PC-9 (cell line): ENCODE results near the gene AMOT. TPM values are rescaled to one million over a fixed set of nuclear protein-coding genes. Genes with fewer than 3 reads are reported as not detected.

Experiments used
- BruUV-seq: library from RNA; stranded (reverse); fragments of 400-500 nt; replicated peaks from 2 replicates; lab custom pipeline; 2021; lab: Mats Ljungman, UMichigan
- CTCF ChIA-PET: fragments of 300-600 bp; sonication (Branson Sonifier 250); formaldehyde crosslinking; loops from one replicate; lab custom pipeline; 2022; ENCODE audit warnings: antibody characterized with exemption; lab: Charles Lee
- POLR2A ChIA-PET: fragments of 300-600 bp; sonication (Branson Sonifier 250); formaldehyde crosslinking; loops from one replicate; lab custom pipeline; 2022; ENCODE audit warnings: antibody characterized with exemption; ENCODE audit not compliant: unreplicated experiment; lab: Charles Lee
- DNase-seq, 2 experiments: peaks; one replicate each; pipeline versions ENCODE4 v3.0.0 to v3.0.0-alpha.2; 2015 to 2022; ENCODE audit warnings: mixed read lengths in 1 of 2
- H2AFZ ChIP-seq: fragments of 200-600 bp; sonication (generic); 2 replicates; pipeline ENCODE4 v1.8.1; 2017; ENCODE audit warnings: antibody characterized with exemption
- H3F3A ChIP-seq: fragments of 200-600 bp; sonication (generic); 2 replicates; pipeline ENCODE4 v1.8.1; 2017; ENCODE audit warnings: antibody characterized with exemption, mild to moderate bottlenecking, low read depth; ENCODE audit not compliant: insufficient read depth
- H3K27ac ChIP-seq: fragments of 200-600 bp; sonication (generic); 2 replicates; pipeline ENCODE4 v1.6.1; 2016; ENCODE audit warnings: mixed run types
- H3K27me3 ChIP-seq: fragments of 200-600 bp; sonication (generic); 2 replicates; pipeline ENCODE4 v1.6.1; 2016; ENCODE audit warnings: low read depth, mixed run types; ENCODE audit not compliant: insufficient read depth
- H3K36me3 ChIP-seq: fragments of 200-600 bp; sonication (generic); 2 replicates; pipeline ENCODE4 v1.6.1; 2016; ENCODE audit warnings: low read depth, mixed run types
- H3K4me1 ChIP-seq: fragments of 200-600 bp; sonication (generic); replicated peaks from 2 replicates; pipeline ENCODE4 v1.6.1; 2016; ENCODE audit warnings: mixed run types; ENCODE audit not compliant: insufficient read depth
- H3K4me2 ChIP-seq: fragments of 200-600 bp; sonication (generic); 2 replicates; pipeline ENCODE4 v1.6.1; 2017; ENCODE audit warnings: mixed run types
- H3K4me3 ChIP-seq: fragments of 200-600 bp; sonication (generic); 2 replicates; pipeline ENCODE4 v1.6.1; 2016; ENCODE audit warnings: mixed run types
- H3K79me2 ChIP-seq: fragments of 200-600 bp; sonication (generic); 2 replicates; pipeline ENCODE4 v1.6.1; 2017; ENCODE audit warnings: low read depth, mixed run types
- H3K9me2 ChIP-seq: fragments of 200-600 bp; sonication (generic); 2 replicates; pipeline ENCODE4 v1.8.1; 2017; ENCODE audit warnings: mild to moderate bottlenecking; ENCODE audit not compliant: insufficient read depth
- H3K9me3 ChIP-seq: fragments of 200-600 bp; sonication (generic); 2 replicates; pipeline ENCODE4 v1.8.1; 2016; ENCODE audit warnings: low read depth; ENCODE audit not compliant: insufficient read depth
- H4K20me1 ChIP-seq: fragments of 200-600 bp; sonication (generic); 2 replicates; pipeline ENCODE4 v1.8.1; 2017; ENCODE audit not compliant: insufficient read depth
- CTCF ChIP-seq: fragments of 200-600 bp; sonication (generic); conservative IDR thresholded peaks from 2 replicates; pipeline ENCODE4 v1.6.1; 2017; ENCODE audit warnings: mixed run types, antibody characterized with exemption, mild to moderate bottlenecking, moderate library complexity
- EZH2 ChIP-seq: fragments of 200-600 bp; sonication (generic); IDR thresholded peaks from 2 replicates; pipeline ENCODE4 v1.8.0; 2017; ENCODE audit warnings: antibody characterized with exemption, low read depth
- intact Hi-C: fragments of 100-400 bp; cut with micrococcal nuclease; formaldehyde crosslinking; loops from one replicate; pipeline ENCODE4 v1.10.0; 2022; ENCODE audit not compliant: unreplicated experiment
- total RNA-seq: library from RNA; stranded (reverse); gene quantifications from 2 replicates; pipeline ENCODE4 v1.2.3, GENCODE V29; 2021

The AMOT gene
- total RNA-seq, 1 experiment from 2014 or later, result 88.0 TPM

- ChIA-PET POLR2A (no interaction called here), CTCF (no interaction called here)
- H4K20me1 ChIP-seq, result no peaks in the 10 kb centered on the region
- no peaks in the 10 kb centered on the region for H3K79me2 ChIP-seq
- intact Hi-C loops, result no loop called here
- no peak overlapping the region for H2AFZ ChIP-seq
- no peaks in the 10 kb centered on the region for H3K9me2 ChIP-seq
- no TSS peak for BruUV-seq
- no peak overlapping the region for H3K27ac ChIP-seq
- H3K9me3 ChIP-seq, result no peaks in the 10 kb centered on the region
- H3K4me3 ChIP-seq, result no peak overlapping the region
- H3K4me2 ChIP-seq, result no peak overlapping the region
- no peaks in the 10 kb centered on the region for H3K4me1 ChIP-seq
- no peaks in the 10 kb centered on the region for H3K36me3 ChIP-seq
- H3F3A ChIP-seq, result no peaks in the 10 kb centered on the region
- no peaks in the 10 kb centered on the region for H3K27me3 ChIP-seq
- DNase-seq, result no peak
- no peak for TF ChIP-seq EZH2
- no peak for TF ChIP-seq CTCF
Measured at GRCh38 chrX:112774651-112775293, 65.9 kb downstream of the AMOT start.

- Histone ChIP-seq H3F3A (no peaks in the 10 kb centered on the region), H3K4me1 (no peaks in the 10 kb centered on the region), H3K9me3 (no peaks in the 10 kb centered on the region), H3K27me3 (no peaks in the 10 kb centered on the region), H3K4me2 (no peak overlapping the region), H3K4me3 (no peak overlapping the region), H3K36me3 (no peaks in the 10 kb centered on the region), H2AFZ (no peak overlapping the region), H3K9me2 (no peaks in the 10 kb centered on the region), H4K20me1 (no peaks in the 10 kb centered on the region), H3K27ac (no peak overlapping the region), H3K79me2 (no peaks in the 10 kb centered on the region)
- DNase-seq, result no peak
- intact Hi-C loops, result no loop called here
- CTCF ChIA-PET, result no interaction called here
- POLR2A ChIA-PET, result no interaction called here
- TF ChIP-seq CTCF, result no peak
- no peak for TF ChIP-seq EZH2
- BruUV-seq, result no TSS peak
Measured at GRCh38 chrX:112774142-112774541, 66.5 kb downstream of the AMOT start.

GRCh38 chrX:112769034-112769433 is 71.6 kb downstream of the AMOT start:
- Histone ChIP-seq H3K4me3 (no peak overlapping the region), H3F3A (no peaks in the 10 kb centered on the region), H2AFZ (no peak overlapping the region), H3K4me2 (no peak overlapping the region), H3K36me3 (no peaks in the 10 kb centered on the region), H3K27ac (no peak overlapping the region), H3K79me2 (no peaks in the 10 kb centered on the region), H4K20me1 (no peaks in the 10 kb centered on the region), H3K27me3 (no peaks in the 10 kb centered on the region), H3K4me1 (no peaks in the 10 kb centered on the region), H3K9me2 (no peaks in the 10 kb centered on the region), H3K9me3 (no peaks in the 10 kb centered on the region)
- no peak for TF ChIP-seq CTCF
- no peak for TF ChIP-seq EZH2
- intact Hi-C loops, result loop anchor here (10.0 kb wide), 1 partner anchor 86 kb away; no protein-coding TSS in a partner anchor
- BruUV-seq, result no TSS peak
- CTCF ChIA-PET, result no interaction called here
- no peak for DNase-seq
- POLR2A ChIA-PET, result no interaction called here
